Measurements from ENCODE around the gene PDE4D.

DNA sequence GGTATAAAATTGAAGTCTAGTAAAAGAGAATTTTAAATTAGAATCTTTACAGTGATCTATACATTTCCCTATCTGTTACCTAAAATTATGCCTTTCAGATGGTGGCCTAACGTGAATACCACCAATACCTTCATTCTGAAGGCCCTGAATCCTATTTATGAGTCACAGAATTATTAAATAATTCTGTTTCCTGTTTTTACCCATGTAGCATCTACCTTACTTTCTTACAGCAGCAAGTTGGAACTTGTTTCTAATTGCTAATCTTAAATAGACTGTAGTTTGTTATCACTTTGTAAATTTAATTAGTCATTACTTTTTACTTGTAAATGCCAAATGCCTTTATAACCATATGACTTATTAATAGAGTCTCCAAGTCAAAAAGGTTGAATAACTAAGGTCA lies 135.0 kb downstream of the PDE4D start:
- TF ChIP-seq, protein P1, sequence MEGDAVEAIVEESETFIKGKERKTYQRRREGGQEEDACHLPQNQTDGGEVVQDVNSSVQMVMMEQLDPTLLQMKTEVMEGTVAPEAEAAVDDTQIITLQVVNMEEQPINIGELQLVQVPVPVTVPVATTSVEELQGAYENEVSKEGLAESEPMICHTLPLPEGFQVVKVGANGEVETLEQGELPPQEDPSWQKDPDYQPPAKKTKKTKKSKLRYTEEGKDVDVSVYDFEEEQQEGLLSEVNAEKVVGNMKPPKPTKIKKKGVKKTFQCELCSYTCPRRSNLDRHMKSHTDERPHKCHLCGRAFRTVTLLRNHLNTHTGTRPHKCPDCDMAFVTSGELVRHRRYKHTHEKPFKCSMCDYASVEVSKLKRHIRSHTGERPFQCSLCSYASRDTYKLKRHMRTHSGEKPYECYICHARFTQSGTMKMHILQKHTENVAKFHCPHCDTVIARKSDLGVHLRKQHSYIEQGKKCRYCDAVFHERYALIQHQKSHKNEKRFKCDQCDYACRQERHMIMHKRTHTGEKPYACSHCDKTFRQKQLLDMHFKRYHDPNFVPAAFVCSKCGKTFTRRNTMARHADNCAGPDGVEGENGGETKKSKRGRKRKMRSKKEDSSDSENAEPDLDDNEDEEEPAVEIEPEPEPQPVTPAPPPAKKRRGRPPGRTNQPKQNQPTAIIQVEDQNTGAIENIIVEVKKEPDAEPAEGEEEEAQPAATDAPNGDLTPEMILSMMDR (IDR thresholded peaks at IDR 0.05) = no peak
- no peak for TF ChIP-seq EZH2 (IDR thresholded peaks at IDR 0.05; ENCODE audit: borderline replicate concordance, insufficient read depth, low read depth, low read length, poor library complexity, severe bottlenecking)
